ENCODE data around the gene GLRA1.
"Not testable (repeated sequence)": the region's sequence is repeated elsewhere in the genome, so short reads cannot be mapped to it uniquely, and the experiment has no call there.

The GLRA1 gene

GRCh38 chr5:151799407-151799806 is 125.2 kb downstream of the GLRA1 start:
- peaks cover 92% of the 10 kb centered on the region for H3K36me3 ChIP-seq (ENCODE audit: control insufficient read depth, insufficient read depth, low read length)
- H3K4me1 ChIP-seq (ENCODE audit: control insufficient read depth, insufficient read depth, low read length, poor library complexity, severe bottlenecking), result no peaks in the 10 kb centered on the region
- no peaks in the 10 kb centered on the region for H3K9me3 ChIP-seq (ENCODE audit: control insufficient read depth, low read length)
- no peak overlapping the region for H3K27ac ChIP-seq (ENCODE audit: low read depth, low read length, severe bottlenecking)
- no peak overlapping the region for H3K4me3 ChIP-seq (ENCODE audit: extremely low read depth, insufficient read depth, low read length, poor library complexity, severe bottlenecking)
- no CpG with 5 or more reads among the region's 3 CpGs for WGBS, 2 experiments (ENCODE audit: insufficient coverage in 2 of 2)

GRCh38 chr5:151798674-151799073 is 126.0 kb downstream of the GLRA1 start:
- no peaks in the 10 kb centered on the region for H3K9me3 ChIP-seq (ENCODE audit: control insufficient read depth, low read length)
- H3K4me1 ChIP-seq (ENCODE audit: control insufficient read depth, insufficient read depth, low read length, poor library complexity, severe bottlenecking), result no peaks in the 10 kb centered on the region
- peaks cover 92% of the 10 kb centered on the region for H3K36me3 ChIP-seq (ENCODE audit: control insufficient read depth, insufficient read depth, low read length)
- H3K4me3 ChIP-seq (ENCODE audit: extremely low read depth, insufficient read depth, low read length, poor library complexity, severe bottlenecking), result no peak overlapping the region
- 86 to 100% methylated on average over 2 of the region's 3 CpGs for WGBS, 2 experiments (ENCODE audit: insufficient coverage in 2 of 2)
- no peak overlapping the region for H3K27ac ChIP-seq (ENCODE audit: low read depth, low read length, severe bottlenecking)

GRCh38 chr5:151795426-151795825 is 129.2 kb downstream of the GLRA1 start:
- no peak overlapping the region for H3K4me3 ChIP-seq (ENCODE audit: extremely low read depth, insufficient read depth, low read length, poor library complexity, severe bottlenecking)
- 100% methylated on average over 1 of the region's 1 CpG; no CpG with 5 or more reads in 1 of the 2 experiments for WGBS, 2 experiments (ENCODE audit: insufficient coverage in 2 of 2)
- H3K4me1 ChIP-seq (ENCODE audit: control insufficient read depth, insufficient read depth, low read length, poor library complexity, severe bottlenecking), result no peaks in the 10 kb centered on the region
- peaks cover 95% of the 10 kb centered on the region for H3K36me3 ChIP-seq (ENCODE audit: control insufficient read depth, insufficient read depth, low read length)
- H3K27ac ChIP-seq (ENCODE audit: low read depth, low read length, severe bottlenecking), result no peak overlapping the region
- no peaks in the 10 kb centered on the region for H3K9me3 ChIP-seq (ENCODE audit: control insufficient read depth, low read length)

DNA sequence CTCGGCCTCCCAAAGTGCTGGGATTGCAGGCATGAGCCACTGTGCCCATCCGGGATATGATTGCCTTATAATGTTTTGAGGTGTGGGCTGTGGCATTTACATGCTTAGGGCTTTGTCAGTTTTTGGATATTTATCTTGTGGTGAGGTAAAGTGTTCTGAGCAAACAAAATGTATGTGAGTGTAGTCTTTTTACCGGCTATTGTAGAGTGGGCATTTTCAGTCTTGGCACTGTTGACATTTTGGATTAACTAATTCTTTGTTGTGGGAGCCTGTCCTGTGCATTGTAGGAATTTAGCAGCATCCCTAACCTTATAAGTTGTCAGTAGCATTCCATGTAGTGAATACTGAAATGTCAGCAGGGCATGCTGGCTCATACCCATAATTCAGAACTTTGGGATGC is 131.3 kb downstream of the GLRA1 start:
- peaks cover 94% of the 10 kb centered on the region for H3K36me3 ChIP-seq (ENCODE audit: control insufficient read depth, insufficient read depth, low read length)
- H3K27ac ChIP-seq (ENCODE audit: low read depth, low read length, severe bottlenecking), result no peak overlapping the region
- no peaks in the 10 kb centered on the region for H3K4me1 ChIP-seq (ENCODE audit: control insufficient read depth, insufficient read depth, low read length, poor library complexity, severe bottlenecking)
- H3K9me3 ChIP-seq (ENCODE audit: control insufficient read depth, low read length), result no peaks in the 10 kb centered on the region
- 94 to 100% methylated on average over 2 to 3 of the region's 3 CpGs for WGBS, 2 experiments (ENCODE audit: insufficient coverage in 2 of 2)
- no peak overlapping the region for H3K4me3 ChIP-seq (ENCODE audit: extremely low read depth, insufficient read depth, low read length, poor library complexity, severe bottlenecking)

DNA sequence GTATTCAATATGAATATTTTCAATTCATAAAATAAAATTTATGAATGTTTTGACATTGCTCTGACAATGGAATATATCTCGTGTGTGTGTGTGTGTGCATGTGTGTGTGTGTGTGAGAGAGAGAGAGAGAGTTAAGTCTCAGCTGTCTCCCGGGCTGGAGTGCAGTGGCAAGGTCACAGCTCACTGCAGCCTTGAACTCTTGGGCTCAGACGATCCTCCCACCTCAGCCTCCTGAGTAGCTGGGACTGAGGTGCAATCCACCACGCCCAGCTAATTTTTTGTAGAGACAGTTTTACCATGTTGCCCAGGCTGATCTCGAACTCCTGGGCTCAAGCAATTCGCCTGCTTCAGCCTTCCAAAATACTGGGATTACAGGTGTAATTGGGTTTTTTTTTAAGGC is 136.8 kb downstream of the GLRA1 start:
- Histone ChIP-seq H3K4me3 (ENCODE audit: extremely low read depth, insufficient read depth, low read length, poor library complexity, severe bottlenecking) (no peak overlapping the region), H3K36me3 (ENCODE audit: control insufficient read depth, insufficient read depth, low read length) (peaks cover 73% of the 10 kb centered on the region), H3K27ac (ENCODE audit: low read depth, low read length, severe bottlenecking) (no peak overlapping the region), H3K4me1 (ENCODE audit: control insufficient read depth, insufficient read depth, low read length, poor library complexity, severe bottlenecking) (peaks cover 5% of the 10 kb centered on the region), H3K9me3 (ENCODE audit: control insufficient read depth, low read length) (no peaks in the 10 kb centered on the region)
- WGBS, 2 experiments (ENCODE audit: insufficient coverage in 2 of 2), result 83 to 100% methylated on average over 1 to 4 of the region's 6 CpGs

GRCh38 chr5:151786468-151786867 is 138.2 kb downstream of the GLRA1 start:
- Histone ChIP-seq H3K36me3 (ENCODE audit: control insufficient read depth, insufficient read depth, low read length) (peaks cover 61% of the 10 kb centered on the region), H3K4me3 (ENCODE audit: extremely low read depth, insufficient read depth, low read length, poor library complexity, severe bottlenecking) (no peak overlapping the region), H3K4me1 (ENCODE audit: control insufficient read depth, insufficient read depth, low read length, poor library complexity, severe bottlenecking) (peaks cover 5% of the 10 kb centered on the region), H3K27ac (ENCODE audit: low read depth, low read length, severe bottlenecking) (no peak overlapping the region), H3K9me3 (ENCODE audit: control insufficient read depth, low read length) (no peaks in the 10 kb centered on the region)
- 83 to 90% methylated on average over 2 of the region's 4 CpGs for WGBS, 2 experiments (ENCODE audit: insufficient coverage in 2 of 2)

DNA sequence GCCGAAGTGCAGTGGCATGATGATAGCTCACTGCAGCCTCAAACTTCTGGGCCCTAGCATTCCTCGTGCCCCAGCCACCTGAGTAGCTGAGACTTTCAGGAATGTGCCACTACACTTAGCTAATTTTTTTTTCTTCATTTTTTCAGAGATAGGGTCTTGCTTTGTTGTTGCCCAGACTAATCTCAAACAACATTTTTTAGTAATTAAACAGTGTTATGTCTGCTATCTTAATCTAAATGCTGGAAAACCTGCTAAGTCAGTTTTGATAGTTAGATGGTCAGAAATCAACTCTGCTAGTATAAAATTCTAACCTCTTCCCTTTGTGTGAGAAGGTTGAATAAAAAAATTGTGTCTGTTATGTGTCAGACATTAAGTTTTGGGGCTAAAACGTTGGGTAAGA is 140.5 kb downstream of the GLRA1 start:
- no peak overlapping the region for H3K27ac ChIP-seq (ENCODE audit: low read depth, low read length, severe bottlenecking)
- peaks cover 5% of the 10 kb centered on the region for H3K4me1 ChIP-seq (ENCODE audit: control insufficient read depth, insufficient read depth, low read length, poor library complexity, severe bottlenecking)
- WGBS, 2 experiments (ENCODE audit: insufficient coverage in 2 of 2), result 72 to 92% methylated on average over 2 of the region's 3 CpGs
- H3K4me3 ChIP-seq (ENCODE audit: extremely low read depth, insufficient read depth, low read length, poor library complexity, severe bottlenecking), result no peak overlapping the region
- peaks cover 43% of the 10 kb centered on the region for H3K36me3 ChIP-seq (ENCODE audit: control insufficient read depth, insufficient read depth, low read length)
- no peaks in the 10 kb centered on the region for H3K9me3 ChIP-seq (ENCODE audit: control insufficient read depth, low read length)

- H3K36me3 ChIP-seq (ENCODE audit: control insufficient read depth, insufficient read depth, low read length), result peaks cover 43% of the 10 kb centered on the region
- WGBS, 2 experiments (ENCODE audit: insufficient coverage in 2 of 2), result 88 to 92% methylated on average over 5 to 8 of the region's 16 CpGs
- H3K4me1 ChIP-seq (ENCODE audit: control insufficient read depth, insufficient read depth, low read length, poor library complexity, severe bottlenecking); H3K27ac ChIP-seq (ENCODE audit: low read depth, low read length, severe bottlenecking); H3K9me3 ChIP-seq (ENCODE audit: control insufficient read depth, low read length); H3K4me3 ChIP-seq (ENCODE audit: extremely low read depth, insufficient read depth, low read length, poor library complexity, severe bottlenecking): not testable (repeated sequence)
Observed at GRCh38 chr5:151783664-151784063, 141.0 kb downstream of the GLRA1 start.

- Histone ChIP-seq H3K27ac (ENCODE audit: low read depth, low read length, severe bottlenecking) (no peak overlapping the region), H3K4me3 (ENCODE audit: extremely low read depth, insufficient read depth, low read length, poor library complexity, severe bottlenecking) (no peak overlapping the region), H3K36me3 (ENCODE audit: control insufficient read depth, insufficient read depth, low read length) (peaks cover 47% of the 10 kb centered on the region), H3K4me1 (ENCODE audit: control insufficient read depth, insufficient read depth, low read length, poor library complexity, severe bottlenecking) (peaks cover 5% of the 10 kb centered on the region), H3K9me3 (ENCODE audit: control insufficient read depth, low read length) (no peaks in the 10 kb centered on the region)
- no CpG with 5 or more reads among the region's 1 CpG for WGBS, 2 experiments (ENCODE audit: insufficient coverage in 2 of 2)
Observed at GRCh38 chr5:151781201-151781600, 143.4 kb downstream of the GLRA1 start.

DNA sequence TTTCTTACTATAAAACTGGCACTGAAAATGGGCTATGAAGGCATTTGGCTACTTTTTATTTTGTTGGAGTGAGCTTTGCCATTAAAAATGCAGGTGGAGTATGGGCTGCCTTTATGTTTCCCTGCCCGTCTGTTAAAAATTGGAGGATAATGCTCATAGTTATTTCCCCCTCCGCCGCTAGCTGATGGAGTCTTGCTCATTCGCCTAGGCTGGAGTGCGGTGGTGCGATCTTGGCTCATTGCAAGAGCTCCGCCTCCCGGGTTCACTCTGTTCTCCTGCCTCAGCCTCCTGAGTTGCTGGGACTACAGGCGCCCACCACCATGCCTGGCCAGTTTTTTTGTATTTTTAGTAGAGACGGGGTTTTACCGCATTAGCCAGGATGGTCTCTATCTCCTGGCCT is 144.3 kb downstream of the GLRA1 start:
- Histone ChIP-seq H3K9me3 (ENCODE audit: control insufficient read depth, low read length) (no peaks in the 10 kb centered on the region), H3K4me3 (ENCODE audit: extremely low read depth, insufficient read depth, low read length, poor library complexity, severe bottlenecking) (no peak overlapping the region), H3K36me3 (ENCODE audit: control insufficient read depth, insufficient read depth, low read length) (peaks cover 50% of the 10 kb centered on the region), H3K4me1 (ENCODE audit: control insufficient read depth, insufficient read depth, low read length, poor library complexity, severe bottlenecking) (peaks cover 7% of the 10 kb centered on the region), H3K27ac (ENCODE audit: low read depth, low read length, severe bottlenecking) (no peak overlapping the region)
- 82 to 88% methylated on average over 11 of the region's 11 CpGs for WGBS, 2 experiments (ENCODE audit: insufficient coverage in 2 of 2)

DNA sequence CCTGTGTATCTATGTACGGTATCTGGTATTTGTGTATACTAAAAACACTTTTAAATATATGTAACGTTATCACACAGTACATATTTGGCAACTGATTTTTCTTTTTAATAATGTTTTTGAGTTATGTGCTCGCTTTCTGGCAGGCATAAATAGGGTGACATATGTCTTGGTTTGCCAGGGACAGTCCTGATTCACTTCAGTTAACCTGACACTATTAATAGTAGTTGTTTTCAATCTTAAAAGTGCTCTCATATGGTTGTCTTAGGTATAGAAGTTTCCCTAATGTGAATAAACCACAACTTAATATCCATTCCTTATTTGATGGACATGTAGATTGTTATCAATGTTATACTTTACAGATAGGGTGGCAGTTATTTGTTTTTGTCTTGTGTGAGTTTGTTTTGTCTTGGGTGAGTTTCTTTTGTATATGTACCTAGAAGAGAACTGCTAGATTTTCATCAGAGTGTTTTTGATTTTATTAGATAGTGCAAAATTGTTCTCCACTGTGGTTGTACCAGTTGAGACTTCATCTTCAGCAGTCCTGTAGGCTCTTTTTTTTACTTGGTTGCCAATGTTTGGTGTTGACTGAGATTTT is 145.0 kb downstream of the GLRA1 start:
- Histone ChIP-seq H3K4me3 (ENCODE audit: extremely low read depth, insufficient read depth, low read length, poor library complexity, severe bottlenecking) (no peak overlapping the region), H3K36me3 (ENCODE audit: control insufficient read depth, insufficient read depth, low read length) (peaks cover 48% of the 10 kb centered on the region), H3K9me3 (ENCODE audit: control insufficient read depth, low read length) (no peaks in the 10 kb centered on the region), H3K27ac (ENCODE audit: low read depth, low read length, severe bottlenecking) (no peak overlapping the region), H3K4me1 (ENCODE audit: control insufficient read depth, insufficient read depth, low read length, poor library complexity, severe bottlenecking) (peaks cover 13% of the 10 kb centered on the region)
- no CpG with 5 or more reads among the region's 3 CpGs for WGBS, 2 experiments (ENCODE audit: insufficient coverage in 2 of 2)
